Nephron (organoid): ENCODE results near the gene RFTN1.

Source experiments
- H3K27ac Mint-ChIP-seq, 3 experiments: 2 replicates each; pipeline ENCODE4 v1.8.0; 2020; ENCODE audit warnings: mixed read lengths in 3 of 3, mild to moderate bottlenecking in 2 of 3, moderate library complexity in 1 of 3
- H3K27me3 Mint-ChIP-seq: 2 replicates; pipeline ENCODE4 v1.8.0; 2021; ENCODE audit warnings: low read depth, mild to moderate bottlenecking, moderate library complexity, mixed read lengths
- H3K36me3 Mint-ChIP-seq: 2 replicates; pipeline ENCODE4 v1.8.0; 2020; ENCODE audit warnings: low read depth, mixed read lengths
- H3K4me1 Mint-ChIP-seq: 2 replicates; pipeline ENCODE4 v1.8.0; 2020; ENCODE audit warnings: mixed read lengths
- H3K4me3 Mint-ChIP-seq, 3 experiments: 2 replicates each; pipeline ENCODE4 v1.8.0; 2020; ENCODE audit warnings: mild to moderate bottlenecking in 3 of 3, mixed read lengths in 3 of 3, moderate library complexity in 2 of 3
- H3K9me3 Mint-ChIP-seq: 2 replicates; pipeline ENCODE4 v1.8.0; 2020; ENCODE audit warnings: mixed read lengths
- TF ChIP-seq, protein P1 (sequence below), 3 experiments: fragments of 200-600 bp; sonication (generic); IDR thresholded peaks; one replicate each; pipeline ENCODE4 v1.5.0; 2021; ENCODE audit warnings: antibody characterized with exemption in 3 of 3; ENCODE audit not compliant: unreplicated experiment in 3 of 3

Gene RFTN1

DNA sequence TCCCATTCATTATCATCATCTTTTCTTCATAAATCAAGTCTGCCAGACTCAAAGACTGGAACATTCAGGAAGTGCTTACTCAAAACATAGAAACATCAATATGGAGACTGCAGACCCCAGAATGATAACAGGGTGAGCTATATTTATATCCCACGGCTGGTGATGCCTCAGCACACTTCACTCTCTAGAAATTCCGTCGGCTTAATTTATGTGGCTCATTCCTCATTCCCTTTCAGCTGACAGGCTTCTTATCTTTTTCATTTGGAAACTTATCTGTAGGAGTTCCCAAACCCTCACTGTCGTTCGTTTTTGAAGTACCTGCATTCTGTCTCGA lies 45.5 kb downstream of the RFTN1 start:
- Mint-ChIP-seq H3K27ac (peak overlapping the region; percentile 34 to 46 (median 35)), H3K27me3 (no peaks in the 10 kb centered on the region), H3K4me1 (peaks cover 37% of the 10 kb centered on the region), H3K36me3 (peaks cover 31% of the 10 kb centered on the region), H3K9me3 (peaks cover 19% of the 10 kb centered on the region), H3K4me3 (no peak overlapping the region)
- TF ChIP-seq, protein P1, sequence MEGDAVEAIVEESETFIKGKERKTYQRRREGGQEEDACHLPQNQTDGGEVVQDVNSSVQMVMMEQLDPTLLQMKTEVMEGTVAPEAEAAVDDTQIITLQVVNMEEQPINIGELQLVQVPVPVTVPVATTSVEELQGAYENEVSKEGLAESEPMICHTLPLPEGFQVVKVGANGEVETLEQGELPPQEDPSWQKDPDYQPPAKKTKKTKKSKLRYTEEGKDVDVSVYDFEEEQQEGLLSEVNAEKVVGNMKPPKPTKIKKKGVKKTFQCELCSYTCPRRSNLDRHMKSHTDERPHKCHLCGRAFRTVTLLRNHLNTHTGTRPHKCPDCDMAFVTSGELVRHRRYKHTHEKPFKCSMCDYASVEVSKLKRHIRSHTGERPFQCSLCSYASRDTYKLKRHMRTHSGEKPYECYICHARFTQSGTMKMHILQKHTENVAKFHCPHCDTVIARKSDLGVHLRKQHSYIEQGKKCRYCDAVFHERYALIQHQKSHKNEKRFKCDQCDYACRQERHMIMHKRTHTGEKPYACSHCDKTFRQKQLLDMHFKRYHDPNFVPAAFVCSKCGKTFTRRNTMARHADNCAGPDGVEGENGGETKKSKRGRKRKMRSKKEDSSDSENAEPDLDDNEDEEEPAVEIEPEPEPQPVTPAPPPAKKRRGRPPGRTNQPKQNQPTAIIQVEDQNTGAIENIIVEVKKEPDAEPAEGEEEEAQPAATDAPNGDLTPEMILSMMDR (IDR thresholded peaks at IDR 0.05; ENCODE audit: unreplicated experiment in 3 of 3): no peak

DNA sequence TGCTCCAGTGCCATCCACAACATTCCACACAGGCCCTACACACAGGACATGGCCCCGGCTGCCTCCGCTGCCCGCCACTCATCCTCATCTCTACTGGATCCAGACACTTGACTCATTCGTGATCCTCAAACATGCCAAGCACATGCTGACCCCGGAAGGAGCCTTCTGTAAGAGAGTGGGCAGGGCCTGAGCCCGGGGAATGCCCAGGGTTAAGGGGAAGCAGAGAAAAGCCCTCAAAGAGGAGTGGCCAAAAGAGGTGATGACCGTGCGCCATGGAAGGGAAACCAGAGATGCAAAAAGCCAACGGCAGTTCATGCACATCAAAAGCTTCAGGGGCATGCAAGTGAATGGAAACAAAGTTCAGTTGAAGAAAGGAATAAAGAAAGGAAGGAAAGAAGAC lies 46.1 kb downstream of the RFTN1 start:
- Mint-ChIP-seq H3K36me3 (peaks cover 32% of the 10 kb centered on the region), H3K9me3 (peaks cover 20% of the 10 kb centered on the region), H3K27me3 (no peaks in the 10 kb centered on the region), H3K27ac (peak overlapping the region; percentile 34 to 46 (median 35)), H3K4me3 (no peak overlapping the region), H3K4me1 (peaks cover 37% of the 10 kb centered on the region)
- TF ChIP-seq, protein P1 (IDR thresholded peaks at IDR 0.05; ENCODE audit: unreplicated experiment in 3 of 3): no peak

DNA sequence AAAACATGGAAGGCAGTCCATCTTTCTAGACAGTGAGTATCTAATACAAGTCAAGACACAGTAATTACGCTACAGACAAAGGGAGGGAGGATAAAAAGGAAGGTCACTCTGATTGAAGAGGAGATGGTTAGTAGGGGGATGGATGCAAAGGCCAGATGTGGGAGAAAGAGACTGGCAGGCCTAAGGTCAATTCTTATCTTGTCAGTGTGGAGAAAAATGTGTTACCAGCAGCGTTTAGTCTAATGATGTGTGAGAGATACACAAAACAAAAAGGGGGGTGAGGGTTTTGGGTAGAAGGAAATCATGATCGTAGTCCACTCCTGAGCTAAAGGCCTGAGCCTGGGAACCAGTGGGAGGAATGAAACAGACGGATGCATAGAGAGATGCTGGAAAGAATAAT lies 46.7 kb downstream of the RFTN1 start:
- Mint-ChIP-seq H3K27ac (peak overlapping the region in 2 of 3 experiments; percentile 9 to 39), H3K4me1 (peaks cover 37% of the 10 kb centered on the region), H3K9me3 (peaks cover 20% of the 10 kb centered on the region), H3K36me3 (peaks cover 31% of the 10 kb centered on the region), H3K4me3 (no peak overlapping the region), H3K27me3 (no peaks in the 10 kb centered on the region)
- TF ChIP-seq, protein P1 (IDR thresholded peaks at IDR 0.05; ENCODE audit: unreplicated experiment in 3 of 3): no peak

DNA sequence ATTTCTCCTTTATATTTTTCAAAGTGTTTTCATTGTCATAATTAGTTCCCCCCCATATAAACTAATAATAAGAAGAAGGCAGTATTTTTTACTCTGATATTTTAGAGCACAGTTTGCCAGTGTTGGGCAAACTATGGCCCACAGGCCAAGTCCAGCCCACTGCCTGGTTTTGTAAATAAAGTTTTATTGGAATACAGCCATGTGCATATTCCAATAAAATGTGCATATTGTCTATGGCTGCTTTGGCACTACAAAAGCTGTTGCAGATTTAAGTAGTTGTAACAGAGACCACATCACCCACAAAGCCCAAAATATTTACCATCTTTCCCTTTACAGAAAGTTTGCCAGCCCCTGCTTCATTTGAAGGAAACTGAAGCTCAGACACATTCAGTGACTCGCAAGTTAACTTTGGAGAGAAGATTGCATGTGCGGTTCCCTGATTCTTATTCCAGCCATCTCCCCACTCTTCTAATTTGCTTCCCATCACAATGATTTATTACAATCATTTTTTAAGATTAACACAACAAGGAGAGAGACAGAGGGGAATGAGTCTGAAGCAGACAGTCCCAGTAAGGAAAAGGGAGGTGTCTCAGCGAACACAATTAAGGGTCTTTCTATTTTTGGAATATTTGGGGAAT lies 48.9 kb downstream of the RFTN1 start:
- Mint-ChIP-seq H3K27ac (peak overlapping the region; percentile 26 to 51 (median 41)), H3K4me1 (peaks cover 47% of the 10 kb centered on the region), H3K27me3 (no peaks in the 10 kb centered on the region), H3K9me3 (peaks cover 13% of the 10 kb centered on the region), H3K36me3 (peaks cover 17% of the 10 kb centered on the region), H3K4me3 (no peak overlapping the region)
- TF ChIP-seq, protein P1 (IDR thresholded peaks at IDR 0.05; ENCODE audit: unreplicated experiment in 3 of 3): no peak

DNA sequence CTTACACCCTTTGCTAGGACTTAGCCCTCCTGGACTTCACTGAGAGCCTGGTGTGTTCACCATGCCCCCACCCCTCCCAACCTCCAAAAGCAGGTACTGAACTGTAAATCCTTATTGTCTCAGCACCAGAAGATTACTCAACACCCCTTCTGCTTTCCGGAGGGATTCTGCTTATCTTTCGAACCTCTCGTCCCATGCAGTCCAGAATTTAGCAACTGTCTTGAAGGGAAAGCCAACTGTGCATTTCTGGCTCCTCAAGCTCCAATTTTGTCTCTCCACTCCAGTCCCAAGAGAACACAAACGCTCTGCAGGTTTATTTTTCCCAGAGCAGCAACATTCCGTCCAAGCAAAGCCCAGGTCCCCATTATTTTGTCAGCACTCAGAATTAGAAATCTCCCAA lies 49.6 kb downstream of the RFTN1 start:
- no peak overlapping the region for H3K27ac Mint-ChIP-seq
- H3K36me3 Mint-ChIP-seq: peaks cover 11% of the 10 kb centered on the region
- no peaks in the 10 kb centered on the region for H3K27me3 Mint-ChIP-seq
- peaks cover 42% of the 10 kb centered on the region for H3K4me1 Mint-ChIP-seq
- no peak overlapping the region for H3K4me3 Mint-ChIP-seq
- TF ChIP-seq, protein P1 (IDR thresholded peaks at IDR 0.05; ENCODE audit: unreplicated experiment in 3 of 3): no peak
- peaks cover 9% of the 10 kb centered on the region for H3K9me3 Mint-ChIP-seq

DNA sequence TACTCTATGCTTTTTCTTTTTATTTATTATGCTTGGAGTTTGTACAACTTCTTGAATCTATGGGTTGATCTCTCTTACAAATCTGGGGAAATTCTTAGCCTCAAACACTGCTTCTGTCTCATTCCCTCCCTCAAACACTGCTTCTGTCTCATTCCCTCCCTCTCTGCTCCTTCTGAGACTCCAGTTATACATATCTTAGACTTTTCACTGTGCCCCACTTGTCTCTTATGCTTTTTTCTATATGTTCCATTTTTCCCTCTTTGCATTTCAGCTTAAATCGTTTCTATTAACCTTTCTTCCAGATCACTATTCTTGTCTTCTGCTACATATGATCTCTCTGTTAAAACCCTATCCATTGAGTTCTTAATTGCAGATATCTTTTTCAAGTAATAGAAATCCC lies 50.4 kb downstream of the RFTN1 start:
- Mint-ChIP-seq H3K4me1 (peaks cover 41% of the 10 kb centered on the region), H3K9me3 (peaks cover 9% of the 10 kb centered on the region), H3K36me3 (peaks cover 11% of the 10 kb centered on the region), H3K27ac (no peak overlapping the region), H3K4me3 (no peak overlapping the region), H3K27me3 (no peaks in the 10 kb centered on the region)
- TF ChIP-seq, protein P1 (IDR thresholded peaks at IDR 0.05; ENCODE audit: unreplicated experiment in 3 of 3): no peak
